CD4-positive, alpha-beta memory T cell (primary cell): ENCODE results near the gene GLMP. TPM values are rescaled to one million over a fixed set of nuclear protein-coding genes. Genes with fewer than 3 reads are reported as not detected.

ENCODE experiments used
- CTCF ChIA-PET: fragments of 350-600 bp; sonication (Branson Sonifier 250); formaldehyde crosslinking; loops from one replicate; lab custom pipeline; 2021; ENCODE audit warnings: inconsistent platforms; ENCODE audit not compliant: partially characterized antibody; lab: Charles Lee
- POLR2A ChIA-PET: fragments of 350-600 bp; sonication (Branson Sonifier 250); formaldehyde crosslinking; loops from one replicate; lab custom pipeline; 2021; ENCODE audit not compliant: partially characterized antibody; lab: Charles Lee
- DNase-seq, 5 donors: peaks; one replicate each; pipeline versions ENCODE4 v3.0.0 to v3.0.0-alpha.2; 2020 to 2022; ENCODE audit warnings: mixed read lengths in 1 of 5
- H3K27ac ChIP-seq: one replicate; pipeline ENCODE4 v1.7.0; 2013; ENCODE audit warnings: low read depth, low read length
- H3K27me3 ChIP-seq: 2 replicates; pipeline ENCODE4 v1.7.0; 2013; ENCODE audit warnings: mild to moderate bottlenecking, low read length, moderate library complexity; ENCODE audit not compliant: insufficient read depth
- H3K36me3 ChIP-seq: 2 replicates; pipeline ENCODE4 v1.7.0; 2013; ENCODE audit warnings: mild to moderate bottlenecking, low read length, moderate library complexity; ENCODE audit not compliant: insufficient read depth
- H3K4me1 ChIP-seq: 2 replicates; pipeline ENCODE4 v1.7.0; 2013; ENCODE audit warnings: mild to moderate bottlenecking, low read length, moderate library complexity; ENCODE audit not compliant: insufficient read depth
- H3K4me3 ChIP-seq, 2 donors: one replicate each; pipeline ENCODE4 v1.7.0; 2013; ENCODE audit warnings: low read length in 2 of 2, mild to moderate bottlenecking in 1 of 2
- H3K9me3 ChIP-seq, 2 donors: one replicate each; pipeline ENCODE4 v1.7.0; 2013; ENCODE audit warnings: low read length in 2 of 2, control low read depth in 1 of 2; ENCODE audit not compliant: control insufficient read depth in 1 of 2
- H3K27ac Mint-ChIP-seq, 7 donors: one replicate each; pipeline ENCODE4 v1.8.0; 2020 to 2021; ENCODE audit warnings: mixed read lengths in 7 of 7, mild to moderate bottlenecking in 6 of 7, inconsistent platforms in 3 of 7, moderate library complexity in 3 of 7
- H3K27me3 Mint-ChIP-seq, 2 donors: one replicate each; pipeline ENCODE4 v1.8.0; 2020 to 2021; ENCODE audit warnings: mixed read lengths in 2 of 2
- H3K36me3 Mint-ChIP-seq, 2 donors: one replicate each; pipeline ENCODE4 v1.8.0; 2020 to 2021; ENCODE audit warnings: mixed read lengths in 2 of 2, inconsistent platforms in 1 of 2, mild to moderate bottlenecking in 1 of 2
- H3K4me1 Mint-ChIP-seq, 4 donors: one replicate each; pipeline ENCODE4 v1.8.0; 2020 to 2021; ENCODE audit warnings: mixed read lengths in 4 of 4, mild to moderate bottlenecking in 1 of 4
- H3K4me3 Mint-ChIP-seq, 8 donors: one replicate each; pipeline ENCODE4 v1.8.0; 2020 to 2021; ENCODE audit warnings: mixed read lengths in 8 of 8, mild to moderate bottlenecking in 7 of 8, moderate library complexity in 6 of 8, inconsistent platforms in 3 of 8
- H3K9me3 Mint-ChIP-seq, 8 donors: one replicate each; pipeline ENCODE4 v1.8.0; 2020 to 2021; ENCODE audit warnings: mixed read lengths in 8 of 8, mild to moderate bottlenecking in 5 of 8, inconsistent platforms in 3 of 8, moderate library complexity in 1 of 8
- intact Hi-C: fragments of 100-400 bp; cut with micrococcal nuclease; formaldehyde crosslinking; loops from one replicate; pipeline ENCODE4 v1.15.1; 2023
- polyA plus RNA-seq, 2 donors: library from polyadenylated mRNA; unstranded; fragments of 300-500 nt; fragmentation: Illumina TruSeq; gene quantifications; one replicate each; pipeline ENCODE4 v1.2.3, GENCODE V29; 2021
- total RNA-seq, 2 experiments: library from RNA; stranded (reverse); gene quantifications; one replicate each; pipeline ENCODE4 v1.2.3, GENCODE V29; 2021

Gene GLMP
- total and polyA plus RNA-seq, 4 experiments from 2014 or later: 21.3 to 28.4 (median 22.8) TPM

- CTCF ChIA-PET: interaction anchor here (1.0 to 2.0 kb wide), 6 partner anchors 8 to 102 kb away, joined by 3 to 5 read pairs (median 3); no protein-coding TSS in a partner anchor
- H3K4me3 ChIP-seq: peak overlapping the region; percentile 93 to 96
- no peak for DNase-seq
- Mint-ChIP-seq H3K27ac (peak overlapping the region; percentile 42 to 99 (median 96)), H3K4me3 (peak overlapping the region; percentile 90 to 99 (median 96)), H3K36me3 (peaks cover 2 to 24% of the 10 kb centered on the region in 2 donors), H3K4me1 (peaks cover 23 to 51% (median 35%) of the 10 kb centered on the region in 4 donors), H3K27me3 (no peaks in the 10 kb centered on the region), H3K9me3 (peaks cover 0 to 1% (median 0%) of the 10 kb centered on the region in 8 donors)
- intact Hi-C loops: loop anchor here (2.0 kb wide), 1 partner anchor 229 kb away; the partner anchor contains the start of gene LAMTOR2
- peaks cover 38% of the 10 kb centered on the region for H3K4me1 ChIP-seq
- no peaks in the 10 kb centered on the region for H3K27me3 ChIP-seq
- peaks cover 11% of the 10 kb centered on the region for H3K36me3 ChIP-seq
- peak overlapping the region; percentile 80 for H3K27ac ChIP-seq
- no peaks in the 10 kb centered on the region for H3K9me3 ChIP-seq
- POLR2A ChIA-PET: interaction anchor here (0.8 to 4.1 kb wide), 21 partner anchors 8 to 1022 kb away, joined by 3 to 50 read pairs (median 6); partner anchors contain the start of genes CCT3, GLMP, HDGF and LAMTOR2
Measured at GRCh38 chr1:156283521-156283920, 12.0 kb downstream of the GLMP start.

- Mint-ChIP-seq H3K27me3 (no peaks in the 10 kb centered on the region), H3K4me3 (peak within 1 kb of the TSS; percentile 90 to 99 (median 96)), H3K27ac (peak within 1 kb of the TSS; percentile 90 to 99 (median 96)), H3K9me3 (peaks cover 0 to 1% (median 0%) of the 10 kb centered on the region in 8 donors), H3K36me3 (peaks cover 10 to 33% of the 10 kb centered on the region in 2 donors), H3K4me1 (peaks cover 26 to 51% (median 36%) of the 10 kb centered on the region in 4 donors)
- Histone ChIP-seq H3K27me3 (no peaks in the 10 kb centered on the region), H3K4me1 (peaks cover 38% of the 10 kb centered on the region), H3K27ac (peak within 1 kb of the TSS; percentile 80), H3K9me3 (no peaks in the 10 kb centered on the region), H3K36me3 (peaks cover 18% of the 10 kb centered on the region), H3K4me3 (peak within 1 kb of the TSS; percentile 93 to 96)
- DNase-seq: peak; percentile 97 to 99 (median 98)
- intact Hi-C loops: loop anchor here (1.0 to 2.0 kb wide), 5 partner anchors 56 to 485 kb away; partner anchors contain the start of genes CCT3, LAMTOR2, PMF1 and PRCC
- ChIA-PET POLR2A (interaction anchor here (0.6 to 4.1 kb wide), 32 partner anchors 9 to 1021 kb away, joined by 3 to 50 read pairs (median 4); partner anchors contain the start of genes CCT3, GLMP, HDGF and LAMTOR2), CTCF (interaction anchor here (0.9 to 2.0 kb wide), 9 partner anchors 9 to 103 kb away, joined by 3 to 5 read pairs (median 4); partner anchors contain the start of gene PMF1)
Measured at GRCh38 chr1:156282479-156283222, 12.8 kb downstream of the GLMP start, which contains the start of gene SMG5. Gene SMG5 (minus strand): TSS chr1:156282825. CDS start chr1:156282680, 145 bp downstream.

GRCh38 chr1:156281693-156282478 is 13.6 kb downstream of the GLMP start:
- Mint-ChIP-seq H3K36me3 (peaks cover 16 to 40% of the 10 kb centered on the region in 2 donors), H3K4me3 (peak overlapping the region; percentile 90 to 99 (median 96)), H3K27ac (peak overlapping the region; percentile 90 to 99 (median 96)), H3K4me1 (peaks cover 26 to 51% (median 36%) of the 10 kb centered on the region in 4 donors), H3K27me3 (no peaks in the 10 kb centered on the region), H3K9me3 (peaks cover 0 to 1% (median 0%) of the 10 kb centered on the region in 8 donors)
- intact Hi-C loops: loop anchor here (1.0 to 2.0 kb wide), 5 partner anchors 56 to 485 kb away; partner anchors contain the start of genes CCT3, LAMTOR2, PMF1 and PRCC
- CTCF ChIA-PET: interaction anchor here (1.0 to 1.7 kb wide), 5 partner anchors 8 to 74 kb away, joined by 3 to 5 read pairs (median 4); partner anchors contain the start of gene PMF1
- peak overlapping the region; percentile 80 for H3K27ac ChIP-seq
- no peaks in the 10 kb centered on the region for H3K27me3 ChIP-seq
- H3K4me3 ChIP-seq: peak overlapping the region; percentile 83 to 93
- DNase-seq: peak in 1 of 5 donors; percentile 3
- peaks cover 24% of the 10 kb centered on the region for H3K36me3 ChIP-seq
- peaks cover 38% of the 10 kb centered on the region for H3K4me1 ChIP-seq
- POLR2A ChIA-PET: interaction anchor here (0.6 to 4.1 kb wide), 30 partner anchors 10 to 1020 kb away, joined by 3 to 50 read pairs (median 4); partner anchors contain the start of genes CCT3, GLMP, HDGF and LAMTOR2
- H3K9me3 ChIP-seq: no peaks in the 10 kb centered on the region

- no peaks in the 10 kb centered on the region for H3K27me3 ChIP-seq
- H3K27ac ChIP-seq: peak overlapping the region; percentile 80
- peaks cover 26% of the 10 kb centered on the region for H3K36me3 ChIP-seq
- H3K36me3 Mint-ChIP-seq: peaks cover 22 to 44% of the 10 kb centered on the region in 2 donors
- CTCF ChIA-PET: interaction anchor here (1.0 to 1.7 kb wide), 3 partner anchors 21 to 68 kb away, joined by 3 to 4 read pairs (median 4); partner anchors contain the start of gene PMF1
- H3K4me1 ChIP-seq: peaks cover 38% of the 10 kb centered on the region
- H3K27me3 Mint-ChIP-seq: no peaks in the 10 kb centered on the region
- peak overlapping the region; percentile 90 to 99 (median 96) for H3K27ac Mint-ChIP-seq
- H3K4me3 ChIP-seq: peak overlapping the region; percentile 83 to 93
- peaks cover 26 to 51% (median 35%) of the 10 kb centered on the region in 4 donors for H3K4me1 Mint-ChIP-seq
- H3K9me3 Mint-ChIP-seq: peaks cover 0 to 1% (median 0%) of the 10 kb centered on the region in 8 donors
- POLR2A ChIA-PET: interaction anchor here (0.6 to 4.1 kb wide), 10 partner anchors 9 to 425 kb away, joined by 3 to 50 read pairs (median 14); partner anchors contain the start of genes CCT3, GLMP, PMF1 and TSACC
- peak overlapping the region; percentile 90 to 99 (median 96) for H3K4me3 Mint-ChIP-seq
- H3K9me3 ChIP-seq: no peaks in the 10 kb centered on the region
- intact Hi-C loops: no loop called here
- DNase-seq: peak in 4 of 5 donors; percentile 6 to 63 (median 20)
Measured at GRCh38 chr1:156281281-156281680, 14.2 kb downstream of the GLMP start.

GRCh38 chr1:156279837-156280236 is 15.6 kb downstream of the GLMP start:
- ChIA-PET POLR2A (interaction anchor here (0.8 to 1.3 kb wide), 2 partner anchors 8 to 67 kb away, joined by 3 read pairs; partner anchors contain the start of gene PMF1), CTCF (interaction anchor here (0.9 kb wide), 1 partner anchor 40 kb away, joined by 3 read pairs; no protein-coding TSS in a partner anchor)
- Histone ChIP-seq H3K27ac (no peak overlapping the region), H3K27me3 (no peaks in the 10 kb centered on the region), H3K36me3 (peaks cover 36% of the 10 kb centered on the region), H3K9me3 (no peaks in the 10 kb centered on the region), H3K4me1 (peaks cover 38% of the 10 kb centered on the region), H3K4me3 (no peak overlapping the region)
- peaks cover 0 to under 1% (median 0%) of the 10 kb centered on the region in 8 donors for H3K9me3 Mint-ChIP-seq
- peaks cover 26 to 43% (median 34%) of the 10 kb centered on the region in 4 donors for H3K4me1 Mint-ChIP-seq
- H3K36me3 Mint-ChIP-seq: peaks cover 23 to 54% of the 10 kb centered on the region in 2 donors
- no peak for DNase-seq
- intact Hi-C loops: no loop called here
- H3K27me3 Mint-ChIP-seq: no peaks in the 10 kb centered on the region
- H3K27ac Mint-ChIP-seq: peak overlapping the region in 5 of 7 donors; percentile 22 to 96 (median 49)
- peak overlapping the region in 7 of 8 donors; percentile 7 to 76 (median 42) for H3K4me3 Mint-ChIP-seq

GRCh38 chr1:156276966-156277381 is 18.5 kb downstream of the GLMP start:
- Mint-ChIP-seq H3K4me3 (no peak overlapping the region), H3K27me3 (no peaks in the 10 kb centered on the region), H3K36me3 (peaks cover 45 to 71% of the 10 kb centered on the region in 2 donors), H3K4me1 (peaks cover 12 to 23% (median 17%) of the 10 kb centered on the region in 4 donors), H3K9me3 (no peaks in the 10 kb centered on the region), H3K27ac (no peak overlapping the region)
- intact Hi-C loops: no loop called here
- Histone ChIP-seq H3K27ac (no peak overlapping the region), H3K9me3 (no peaks in the 10 kb centered on the region), H3K27me3 (no peaks in the 10 kb centered on the region), H3K4me3 (no peak overlapping the region), H3K4me1 (peaks cover 25% of the 10 kb centered on the region), H3K36me3 (peaks cover 62% of the 10 kb centered on the region)
- no peak for DNase-seq
- CTCF ChIA-PET: no interaction called here
- POLR2A ChIA-PET: no interaction called here
